Trophoblast cell (in vitro differentiated cells and primary cell): ENCODE data around the gene B4GALT2.
A peak's percentile ranks its signal among the peaks of the same experiment; 100 is the strongest.

Source experiments
- DNase-seq, 2 donors: peaks; one replicate each; pipeline ENCODE4 v3.0.0-alpha.2; 2016
- H2AFZ ChIP-seq: 2 replicates; pipeline ENCODE4 v1.6.1; 2013; ENCODE audit warnings: low read length, moderate library complexity, mild to moderate bottlenecking; ENCODE audit not compliant: insufficient read depth, poor library complexity
- H2AK5ac ChIP-seq: 2 replicates; pipeline ENCODE4 v1.6.1; 2013; ENCODE audit warnings: mild to moderate bottlenecking, low read length
- H2BK120ac ChIP-seq: 2 replicates; pipeline ENCODE4 v1.6.1; 2013; ENCODE audit warnings: low read length, mild to moderate bottlenecking, moderate library complexity; ENCODE audit not compliant: insufficient read depth, poor library complexity
- H2BK12ac ChIP-seq: 2 replicates; pipeline ENCODE4 v1.6.1; 2013; ENCODE audit warnings: mild to moderate bottlenecking, low read length, moderate library complexity
- H2BK5ac ChIP-seq: 2 replicates; pipeline ENCODE4 v1.6.1; 2013; ENCODE audit warnings: low read length, low read depth, moderate library complexity, mild to moderate bottlenecking; ENCODE audit not compliant: poor library complexity
- H3K14ac ChIP-seq: 2 replicates; pipeline ENCODE4 v1.6.1; 2013; ENCODE audit warnings: mild to moderate bottlenecking, low read length
- H3K18ac ChIP-seq: 2 replicates; pipeline ENCODE4 v1.6.1; 2013; ENCODE audit warnings: mild to moderate bottlenecking, low read length
- H3K23ac ChIP-seq: 2 replicates; pipeline ENCODE4 v1.6.1; 2013; ENCODE audit warnings: low read length
- H3K27ac ChIP-seq: 2 replicates; pipeline ENCODE4 v1.5.1; 2013; ENCODE audit warnings: low read depth, mild to moderate bottlenecking, inconsistent platforms, low read length, moderate library complexity
- H3K27me3 ChIP-seq: 2 replicates; pipeline ENCODE4 v1.6.1; 2013; ENCODE audit warnings: inconsistent platforms, mild to moderate bottlenecking, low read length, moderate library complexity; ENCODE audit not compliant: insufficient read depth
- H3K36me3 ChIP-seq, 2 experiments: 1 replicate in 1 of 2; 2 replicates in 1 of 2; pipeline ENCODE4 v1.6.1; 2013; ENCODE audit warnings: low read length in 2 of 2, mild to moderate bottlenecking in 2 of 2, moderate library complexity in 1 of 2; ENCODE audit not compliant: insufficient read depth in 2 of 2, control insufficient read depth in 1 of 2
- H3K4ac ChIP-seq: 2 replicates; pipeline ENCODE4 v1.6.1; 2013; ENCODE audit warnings: low read depth, mild to moderate bottlenecking, low read length, moderate library complexity
- H3K4me1 ChIP-seq, 2 experiments: 1 replicate in 1 of 2; 2 replicates in 1 of 2; pipeline ENCODE4 v1.6.1; 2013; ENCODE audit warnings: low read length in 2 of 2, mild to moderate bottlenecking in 2 of 2, moderate library complexity in 1 of 2; ENCODE audit not compliant: insufficient read depth in 2 of 2, control insufficient read depth in 1 of 2
- H3K4me2 ChIP-seq: 2 replicates; pipeline ENCODE4 v1.6.1; 2013; ENCODE audit warnings: inconsistent platforms, mild to moderate bottlenecking, low read length, moderate library complexity
- H3K4me3 ChIP-seq: 2 replicates; pipeline ENCODE4 v1.5.1; 2013; ENCODE audit warnings: mild to moderate bottlenecking, low read depth, low read length, inconsistent platforms
- H3K79me1 ChIP-seq: one replicate; pipeline ENCODE4 v1.6.1; 2013; ENCODE audit warnings: low read length
- H3K79me2 ChIP-seq: 2 replicates; pipeline ENCODE4 v1.6.1; 2013; ENCODE audit warnings: low read length, mild to moderate bottlenecking; ENCODE audit not compliant: control insufficient read depth, insufficient read depth, poor library complexity
- H3K9ac ChIP-seq: 2 replicates; pipeline ENCODE4 v1.6.1; 2013; ENCODE audit warnings: mild to moderate bottlenecking, low read length
- H3K9me3 ChIP-seq: 2 replicates; pipeline ENCODE4 v1.6.1; 2013; ENCODE audit warnings: low read depth, mild to moderate bottlenecking, control low read depth, inconsistent platforms, low read length; ENCODE audit not compliant: insufficient read depth
- H4K12ac ChIP-seq: 2 replicates; pipeline ENCODE4 v1.6.1; 2013; ENCODE audit warnings: low read depth, mild to moderate bottlenecking, low read length, moderate library complexity
- H4K8ac ChIP-seq: 2 replicates; pipeline ENCODE4 v1.6.1; 2013; ENCODE audit warnings: low read depth, mild to moderate bottlenecking, low read length, moderate library complexity
- H4K91ac ChIP-seq: one replicate; pipeline ENCODE4 v1.6.1; 2013; ENCODE audit warnings: low read depth, mild to moderate bottlenecking, low read length, moderate library complexity
- WGBS: extraction: QIAGEN DNeasy Blood & Tissue Kit; methylation state at CpG from one replicate; pipeline ENCODE4 v1.1.7; 2013; ENCODE audit warnings: missing lambda C conversion rate; ENCODE audit not compliant: insufficient read length, insufficient coverage; ENCODE audit errors: extremely low coverage; 5-methylcytosine and 5-hydroxymethylcytosine counted together

The B4GALT2 gene

GRCh38 chr1:43991476-43992231 lies 12.6 kb downstream of the B4GALT2 start, which contains the start of gene CCDC24:
Gene CCDC24, plus strand, starts transcription at chr1:43991599. Its CDS starts 280 bp downstream, at chr1:43991879.
- Histone ChIP-seq H3K36me3 (peaks cover 0 to 3% of the 10 kb centered on the region in 2 experiments), H3K23ac (no peak within 1 kb of the TSS), H3K4me3 (peak within 1 kb of the TSS; percentile 86), H3K79me1 (peaks cover 9% of the 10 kb centered on the region), H3K4me2 (peak within 1 kb of the TSS; percentile 90), H3K79me2 (peaks cover 2% of the 10 kb centered on the region), H4K12ac (peak within 1 kb of the TSS; percentile 19), H4K8ac (peak within 1 kb of the TSS; percentile 85), H3K27ac (peak within 1 kb of the TSS; percentile 3), H3K9me3 (peaks cover 3% of the 10 kb centered on the region), H2BK12ac (no peak within 1 kb of the TSS), H2BK5ac (peak within 1 kb of the TSS; percentile 11), H2AK5ac (no peak within 1 kb of the TSS), H3K9ac (peak within 1 kb of the TSS; percentile 75), H3K4ac (no peak within 1 kb of the TSS), H2BK120ac (peak within 1 kb of the TSS; percentile 7), H3K4me1 (peaks cover 7 to 9% of the 10 kb centered on the region in 2 experiments), H2AFZ (peak within 1 kb of the TSS; percentile 89), H3K14ac (peak within 1 kb of the TSS; percentile 42), H3K27me3 (no peaks in the 10 kb centered on the region), H4K91ac (peak within 1 kb of the TSS; percentile 60), H3K18ac (peak within 1 kb of the TSS; percentile 68)
- WGBS: no CpG with 5 or more reads among the region's 66 CpGs
- peak; percentile 82 to 90 for DNase-seq

GRCh38 chr1:43992232-43992995 lies 13.4 kb downstream of the B4GALT2 start:
- WGBS: no CpG with 5 or more reads among the region's 11 CpGs
- no peak overlapping the region for H2AFZ ChIP-seq
- H3K27ac ChIP-seq: no peak overlapping the region
- no peak overlapping the region for H4K91ac ChIP-seq
- H3K4me2 ChIP-seq: peak overlapping the region; percentile 90
- H4K12ac ChIP-seq: no peak overlapping the region
- H3K14ac ChIP-seq: no peak overlapping the region
- peak overlapping the region; percentile 86 for H3K4me3 ChIP-seq
- H2BK120ac ChIP-seq: no peak overlapping the region
- H3K9ac ChIP-seq: peak overlapping the region; percentile 33
- H2BK5ac ChIP-seq: no peak overlapping the region
- H2AK5ac ChIP-seq: no peak overlapping the region
- no peak overlapping the region for H3K18ac ChIP-seq
- no peaks in the 10 kb centered on the region for H3K36me3 ChIP-seq
- DNase-seq: peak; percentile 86 to 88
- H3K23ac ChIP-seq: no peak overlapping the region
- peak overlapping the region; percentile 5 for H4K8ac ChIP-seq
- H2BK12ac ChIP-seq: no peak overlapping the region
- H3K27me3 ChIP-seq: no peaks in the 10 kb centered on the region
- H3K79me1 ChIP-seq: peaks cover 9% of the 10 kb centered on the region
- peaks cover 7 to 9% of the 10 kb centered on the region in 2 experiments for H3K4me1 ChIP-seq
- peaks cover 3% of the 10 kb centered on the region for H3K9me3 ChIP-seq
- peaks cover 2% of the 10 kb centered on the region for H3K79me2 ChIP-seq
- H3K4ac ChIP-seq: no peak overlapping the region

- Histone ChIP-seq H4K91ac (no peak overlapping the region), H3K4me1 (peaks cover 7 to 9% of the 10 kb centered on the region in 2 experiments), H3K9ac (no peak overlapping the region), H3K4ac (no peak overlapping the region), H3K27ac (no peak overlapping the region), H3K4me3 (no peak overlapping the region), H3K14ac (no peak overlapping the region), H3K23ac (no peak overlapping the region), H3K4me2 (no peak overlapping the region), H3K9me3 (no peaks in the 10 kb centered on the region), H3K79me1 (peaks cover 9% of the 10 kb centered on the region), H4K12ac (no peak overlapping the region), H2BK12ac (no peak overlapping the region), H2BK120ac (no peak overlapping the region), H2BK5ac (no peak overlapping the region), H3K36me3 (no peaks in the 10 kb centered on the region), H3K18ac (no peak overlapping the region), H3K79me2 (peaks cover 2% of the 10 kb centered on the region), H3K27me3 (no peaks in the 10 kb centered on the region), H2AK5ac (no peak overlapping the region), H4K8ac (no peak overlapping the region), H2AFZ (no peak overlapping the region)
- WGBS: no CpG with 5 or more reads among the region's 9 CpGs
- no peak for DNase-seq
Observed at GRCh38 chr1:43993206-43993914, 14.3 kb downstream of the B4GALT2 start.

- Histone ChIP-seq H3K9ac (no peak overlapping the region), H3K4me2 (no peak overlapping the region), H3K79me2 (peaks cover 2% of the 10 kb centered on the region), H3K9me3 (no peaks in the 10 kb centered on the region), H2BK12ac (no peak overlapping the region), H3K27ac (no peak overlapping the region), H4K12ac (no peak overlapping the region), H3K4ac (no peak overlapping the region), H3K79me1 (peaks cover 9% of the 10 kb centered on the region), H3K4me3 (no peak overlapping the region), H2AFZ (no peak overlapping the region), H4K91ac (no peak overlapping the region), H3K23ac (no peak overlapping the region), H3K14ac (no peak overlapping the region), H2AK5ac (no peak overlapping the region), H3K4me1 (peaks cover 7 to 9% of the 10 kb centered on the region in 2 experiments), H3K36me3 (no peaks in the 10 kb centered on the region), H3K27me3 (no peaks in the 10 kb centered on the region), H4K8ac (no peak overlapping the region), H2BK120ac (no peak overlapping the region), H2BK5ac (no peak overlapping the region), H3K18ac (no peak overlapping the region)
- DNase-seq: no peak
- WGBS: no CpG with 5 or more reads among the region's 7 CpGs
Observed at GRCh38 chr1:43994071-43994470, 15.1 kb downstream of the B4GALT2 start.
